Stimulated activated memory B cell treated with anti-CD40 and anti-IgM and Interleukin-4, amounts not matched to agents 10 μg/mL and 1 μg/mL and 100 μg/mL, for 72 hours (primary cell): ENCODE data around the gene STX8.

Experiments used
- ATAC-seq: fragments of 150-1000 bp; cut with Tn5 transposase; 2 replicates; pipeline ENCODE4 v1.10.0; 2021
- H3K27ac Mint-ChIP-seq: one replicate; pipeline ENCODE4 v1.8.0; 2022; ENCODE audit warnings: mild to moderate bottlenecking, mixed read lengths
- H3K27me3 Mint-ChIP-seq: one replicate; pipeline ENCODE4 v1.8.0; 2022; ENCODE audit warnings: mixed read lengths
- H3K36me3 Mint-ChIP-seq: one replicate; pipeline ENCODE4 v1.8.0; 2022; ENCODE audit warnings: mixed read lengths
- H3K4me1 Mint-ChIP-seq: one replicate; pipeline ENCODE4 v1.8.0; 2022; ENCODE audit warnings: mixed read lengths
- H3K4me3 Mint-ChIP-seq: one replicate; pipeline ENCODE4 v1.8.0; 2022; ENCODE audit warnings: mild to moderate bottlenecking, moderate library complexity, mixed read lengths
- H3K9me3 Mint-ChIP-seq: one replicate; pipeline ENCODE4 v1.8.0; 2022; ENCODE audit warnings: mixed read lengths

STX8 gene

GRCh38 chr17:9488556-9488955, 87.1 kb downstream of the STX8 start:
- Mint-ChIP-seq H3K9me3 (peaks cover 2% of the 10 kb centered on the region), H3K27ac (no peak overlapping the region), H3K4me1 (no peaks in the 10 kb centered on the region), H3K27me3 (no peaks in the 10 kb centered on the region), H3K4me3 (no peak overlapping the region), H3K36me3 (peaks cover 85% of the 10 kb centered on the region)
- ATAC-seq, result no peak

- peaks cover 2% of the 10 kb centered on the region for H3K9me3 Mint-ChIP-seq
- no peaks in the 10 kb centered on the region for H3K27me3 Mint-ChIP-seq
- ATAC-seq, result no peak
- no peaks in the 10 kb centered on the region for H3K4me1 Mint-ChIP-seq
- H3K4me3 Mint-ChIP-seq, result no peak overlapping the region
- H3K27ac Mint-ChIP-seq, result no peak overlapping the region
- H3K36me3 Mint-ChIP-seq, result peaks cover 85% of the 10 kb centered on the region
Measured at GRCh38 chr17:9487406-9487805, 88.2 kb downstream of the STX8 start.

GRCh38 chr17:9484789-9485188, 90.8 kb downstream of the STX8 start:
- Mint-ChIP-seq H3K9me3 (no peaks in the 10 kb centered on the region), H3K4me3 (no peak overlapping the region), H3K27ac (no peak overlapping the region), H3K4me1 (no peaks in the 10 kb centered on the region), H3K36me3 (peaks cover 79% of the 10 kb centered on the region), H3K27me3 (no peaks in the 10 kb centered on the region)
- ATAC-seq, result no peak

- Mint-ChIP-seq H3K27ac (no peak overlapping the region), H3K27me3 (no peaks in the 10 kb centered on the region), H3K4me1 (no peaks in the 10 kb centered on the region), H3K36me3 (peaks cover 72% of the 10 kb centered on the region), H3K4me3 (no peak overlapping the region), H3K9me3 (no peaks in the 10 kb centered on the region)
- no peak for ATAC-seq
Measured at GRCh38 chr17:9479964-9480363, 95.7 kb downstream of the STX8 start.

- Mint-ChIP-seq H3K9me3 (no peaks in the 10 kb centered on the region), H3K36me3 (peaks cover 64% of the 10 kb centered on the region), H3K4me1 (no peaks in the 10 kb centered on the region), H3K27ac (no peak overlapping the region), H3K27me3 (no peaks in the 10 kb centered on the region), H3K4me3 (no peak overlapping the region)
- ATAC-seq, result no peak
Measured at GRCh38 chr17:9478889-9479288, 96.7 kb downstream of the STX8 start.

GRCh38 chr17:9475101-9475658, 100.4 kb downstream of the STX8 start:
- Mint-ChIP-seq H3K27ac (no peak overlapping the region), H3K36me3 (peaks cover 36% of the 10 kb centered on the region), H3K9me3 (no peaks in the 10 kb centered on the region), H3K4me3 (no peak overlapping the region), H3K4me1 (peaks cover 11% of the 10 kb centered on the region), H3K27me3 (no peaks in the 10 kb centered on the region)
- no peak for ATAC-seq

GRCh38 chr17:9473711-9474110, 101.9 kb downstream of the STX8 start:
- Mint-ChIP-seq H3K4me3 (no peak overlapping the region), H3K27ac (no peak overlapping the region), H3K36me3 (peaks cover 38% of the 10 kb centered on the region), H3K9me3 (no peaks in the 10 kb centered on the region), H3K27me3 (no peaks in the 10 kb centered on the region), H3K4me1 (peaks cover 26% of the 10 kb centered on the region)
- ATAC-seq, result no peak

GRCh38 chr17:9472541-9472940, 103.1 kb downstream of the STX8 start:
- ATAC-seq, result no peak
- no peaks in the 10 kb centered on the region for H3K9me3 Mint-ChIP-seq
- H3K4me1 Mint-ChIP-seq, result peaks cover 30% of the 10 kb centered on the region
- H3K4me3 Mint-ChIP-seq, result no peak overlapping the region
- peaks cover 43% of the 10 kb centered on the region for H3K36me3 Mint-ChIP-seq
- no peak overlapping the region for H3K27ac Mint-ChIP-seq
- no peaks in the 10 kb centered on the region for H3K27me3 Mint-ChIP-seq

GRCh38 chr17:9472094-9472493, 103.5 kb downstream of the STX8 start:
- H3K36me3 Mint-ChIP-seq, result peaks cover 39% of the 10 kb centered on the region
- no peak overlapping the region for H3K27ac Mint-ChIP-seq
- H3K27me3 Mint-ChIP-seq, result no peaks in the 10 kb centered on the region
- H3K4me3 Mint-ChIP-seq, result no peak overlapping the region
- H3K9me3 Mint-ChIP-seq, result no peaks in the 10 kb centered on the region
- peaks cover 30% of the 10 kb centered on the region for H3K4me1 Mint-ChIP-seq
- no peak for ATAC-seq

GRCh38 chr17:9470171-9470570, 105.4 kb downstream of the STX8 start:
- Mint-ChIP-seq H3K36me3 (peaks cover 21% of the 10 kb centered on the region), H3K4me1 (peaks cover 31% of the 10 kb centered on the region)
- no peak for ATAC-seq

GRCh38 chr17:9468937-9469336, 106.7 kb downstream of the STX8 start:
- Mint-ChIP-seq H3K4me1 (peaks cover 37% of the 10 kb centered on the region), H3K36me3 (peaks cover 16% of the 10 kb centered on the region), H3K27ac (peak overlapping the region; percentile 35), H3K4me3 (no peak overlapping the region), H3K27me3 (no peaks in the 10 kb centered on the region), H3K9me3 (no peaks in the 10 kb centered on the region)
- ATAC-seq, result no peak

More at GRCh38 chr17:9470171-9470570, 105.4 kb downstream of the STX8 start:
- H3K4me3 Mint-ChIP-seq, result no peak overlapping the region
- no peaks in the 10 kb centered on the region for H3K9me3 Mint-ChIP-seq
- no peaks in the 10 kb centered on the region for H3K27me3 Mint-ChIP-seq
- H3K27ac Mint-ChIP-seq, result no peak overlapping the region

GRCh38 chr17:9468532-9468931, 107.1 kb downstream of the STX8 start:
- Mint-ChIP-seq H3K27me3 (no peaks in the 10 kb centered on the region), H3K4me1 (peaks cover 37% of the 10 kb centered on the region), H3K4me3 (no peak overlapping the region), H3K9me3 (no peaks in the 10 kb centered on the region), H3K36me3 (peaks cover 13% of the 10 kb centered on the region), H3K27ac (peak overlapping the region; percentile 35)
- no peak for ATAC-seq

- Mint-ChIP-seq H3K4me1 (peaks cover 37% of the 10 kb centered on the region), H3K9me3 (no peaks in the 10 kb centered on the region), H3K36me3 (peaks cover 13% of the 10 kb centered on the region), H3K4me3 (no peak overlapping the region), H3K27me3 (no peaks in the 10 kb centered on the region), H3K27ac (no peak overlapping the region)
- ATAC-seq, result no peak
Measured at GRCh38 chr17:9467518-9467917, 108.1 kb downstream of the STX8 start.

GRCh38 chr17:9465210-9465921, 110.3 kb downstream of the STX8 start:
- Mint-ChIP-seq H3K4me3 (no peak overlapping the region), H3K27me3 (no peaks in the 10 kb centered on the region), H3K36me3 (peaks cover 26% of the 10 kb centered on the region), H3K27ac (no peak overlapping the region), H3K9me3 (no peaks in the 10 kb centered on the region), H3K4me1 (peaks cover 27% of the 10 kb centered on the region)
- no peak for ATAC-seq

- Mint-ChIP-seq H3K4me3 (no peak overlapping the region), H3K4me1 (no peaks in the 10 kb centered on the region), H3K36me3 (peaks cover 40% of the 10 kb centered on the region), H3K27ac (no peak overlapping the region), H3K27me3 (no peaks in the 10 kb centered on the region), H3K9me3 (peaks cover 3% of the 10 kb centered on the region)
- ATAC-seq, result no peak
Measured at GRCh38 chr17:9457005-9457404, 118.6 kb downstream of the STX8 start.

- no peak for ATAC-seq
- H3K4me3 Mint-ChIP-seq, result no peak overlapping the region
- H3K36me3 Mint-ChIP-seq, result peaks cover 33% of the 10 kb centered on the region
- peaks cover 3% of the 10 kb centered on the region for H3K9me3 Mint-ChIP-seq
- H3K27me3 Mint-ChIP-seq, result no peaks in the 10 kb centered on the region
- H3K4me1 Mint-ChIP-seq, result no peaks in the 10 kb centered on the region
- H3K27ac Mint-ChIP-seq, result no peak overlapping the region
Measured at GRCh38 chr17:9456330-9456729, 119.3 kb downstream of the STX8 start.
